NOMO-1 treated with dmso at 0.1 percent for 144 hours (cell line): ENCODE results near the gene GFOD1.
"Not testable (repeated sequence)": the region's sequence is repeated elsewhere in the genome, so short reads cannot be mapped to it uniquely, and the experiment has no call there.

ENCODE experiments used
- DNase-seq: peaks from one replicate; lab custom pipeline; 2025; ENCODE audit not compliant: unreplicated experiment; lab: John Stamatoyannopoulos, UW

The GFOD1 gene

DNA sequence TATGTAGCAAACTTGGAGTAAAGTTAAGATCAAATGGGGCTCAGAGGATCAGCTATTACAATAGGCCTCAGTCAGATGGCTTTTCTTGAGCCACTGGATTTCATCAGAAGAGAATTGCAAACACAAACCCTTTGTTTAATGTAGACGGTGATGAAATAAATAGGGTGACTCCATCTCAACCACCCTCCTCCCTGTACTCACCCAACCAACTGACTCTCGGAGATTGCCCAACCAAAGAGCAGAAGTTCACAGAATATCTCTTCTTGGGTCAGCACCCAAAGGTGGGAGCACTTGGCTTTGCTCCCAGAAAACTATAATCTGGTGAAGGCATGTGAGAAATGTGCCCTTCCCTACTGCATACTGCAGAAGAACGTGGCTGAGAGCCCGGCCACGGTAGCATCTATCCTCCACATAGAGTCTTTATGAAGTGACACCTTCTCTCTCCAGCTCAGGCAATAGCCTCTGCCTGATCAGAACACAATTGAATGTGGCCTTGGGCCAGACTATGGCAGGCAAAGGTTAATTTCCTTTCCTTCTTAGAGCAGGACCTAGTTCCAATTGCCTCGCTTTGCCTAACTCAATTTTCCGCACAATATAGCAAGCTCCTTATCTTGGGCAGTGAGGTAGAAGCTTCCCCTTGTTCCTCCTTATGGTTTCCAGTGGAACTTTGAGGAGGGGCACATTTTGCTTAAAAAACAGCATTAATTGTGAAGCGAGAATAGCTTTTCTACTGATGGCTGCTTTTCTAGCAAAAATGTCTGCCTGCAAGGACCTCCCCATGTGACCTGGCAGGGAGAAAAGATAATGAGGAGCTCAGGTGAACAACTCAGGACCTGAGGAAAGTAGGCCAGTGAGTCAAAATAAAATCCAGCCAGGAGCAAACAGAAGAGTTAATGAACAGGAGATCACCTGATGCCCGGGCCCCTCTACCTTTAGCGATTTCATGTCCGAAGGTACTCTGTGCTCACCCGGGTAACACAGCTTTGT, 79.4 kb downstream of the GFOD1 start:
- DNase-seq, result peak; percentile 69

DNA sequence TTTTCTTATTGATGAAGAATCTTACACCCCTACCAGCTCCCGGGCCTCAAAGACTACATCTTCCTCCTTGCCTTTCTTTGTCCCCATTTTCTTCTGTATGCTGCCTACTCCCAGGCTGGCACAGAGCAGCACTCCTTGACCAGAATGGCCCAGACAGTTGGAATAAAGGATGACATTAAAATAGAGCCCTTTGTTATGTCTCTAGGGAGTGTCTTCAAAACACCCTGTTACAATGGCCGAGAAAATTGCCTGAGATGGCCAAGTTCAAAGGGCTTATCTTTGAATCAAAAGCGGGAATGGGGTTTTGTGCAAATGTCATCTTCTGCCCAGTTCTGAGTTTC, 80.1 kb downstream of the GFOD1 start:
- DNase-seq, result no peak

DNA sequence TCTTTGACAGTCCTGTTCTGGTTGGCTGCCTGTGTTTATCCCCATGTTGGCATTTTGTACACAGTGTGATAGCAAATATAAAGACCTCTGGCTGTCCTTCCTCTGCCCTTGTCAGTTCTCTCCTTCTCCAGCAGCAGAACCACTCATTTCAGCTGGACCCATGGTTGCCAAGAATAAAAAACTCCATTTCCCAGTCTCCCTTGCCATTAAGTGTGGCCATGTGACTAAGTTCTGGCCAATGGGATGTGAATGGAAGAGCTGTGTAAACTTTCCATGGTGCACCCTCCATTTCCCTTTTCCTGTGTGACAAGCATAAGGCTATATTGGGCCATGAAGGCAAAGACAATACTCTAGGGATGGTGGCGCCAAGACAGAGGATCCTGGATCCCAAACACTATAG, 80.6 kb downstream of the GFOD1 start:
- DNase-seq, result no peak

DNA sequence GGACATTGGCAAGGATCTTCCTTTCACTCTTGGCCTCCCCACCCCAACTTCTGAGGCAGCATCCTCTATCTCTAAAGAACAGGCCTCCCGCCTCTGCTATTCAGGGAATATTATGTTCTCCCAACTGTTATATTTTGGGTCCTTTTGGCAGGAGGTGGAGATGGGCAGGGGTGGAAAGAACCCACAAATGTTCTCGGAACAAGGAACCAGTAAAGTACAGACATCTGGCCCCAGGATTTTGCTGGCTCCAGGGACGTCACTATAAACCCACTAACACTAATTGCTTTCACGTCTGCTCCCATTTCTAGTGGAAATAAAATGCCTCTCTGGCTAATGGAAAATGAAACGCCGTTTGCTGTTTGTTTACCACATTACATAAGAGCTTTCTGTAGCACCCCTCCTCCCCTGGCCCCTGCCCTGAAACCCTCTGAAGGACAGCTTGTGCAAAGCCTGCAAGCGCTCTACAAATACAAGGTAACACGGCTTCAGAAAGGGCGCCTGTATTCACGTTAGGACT, 81.4 kb downstream of the GFOD1 start:
- DNase-seq, result no peak

DNA sequence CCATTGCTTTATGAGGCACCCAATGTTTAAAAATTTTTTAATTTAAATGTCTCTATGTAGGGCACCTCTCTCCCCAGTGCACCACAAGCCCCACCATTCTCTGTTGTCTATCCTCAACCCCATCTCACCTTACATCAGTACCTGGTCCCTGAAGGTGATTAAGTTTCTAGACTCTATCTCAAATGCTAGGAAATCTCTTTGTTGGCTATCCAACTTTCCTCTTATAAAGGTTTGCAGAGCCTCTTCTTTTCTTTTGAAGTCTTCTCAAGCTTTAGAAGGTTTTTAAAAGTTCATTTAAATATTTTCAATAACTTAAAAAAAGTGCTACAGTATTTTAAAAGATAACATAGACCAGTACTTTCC, 82.5 kb downstream of the GFOD1 start:
- DNase-seq, result no peak

DNA sequence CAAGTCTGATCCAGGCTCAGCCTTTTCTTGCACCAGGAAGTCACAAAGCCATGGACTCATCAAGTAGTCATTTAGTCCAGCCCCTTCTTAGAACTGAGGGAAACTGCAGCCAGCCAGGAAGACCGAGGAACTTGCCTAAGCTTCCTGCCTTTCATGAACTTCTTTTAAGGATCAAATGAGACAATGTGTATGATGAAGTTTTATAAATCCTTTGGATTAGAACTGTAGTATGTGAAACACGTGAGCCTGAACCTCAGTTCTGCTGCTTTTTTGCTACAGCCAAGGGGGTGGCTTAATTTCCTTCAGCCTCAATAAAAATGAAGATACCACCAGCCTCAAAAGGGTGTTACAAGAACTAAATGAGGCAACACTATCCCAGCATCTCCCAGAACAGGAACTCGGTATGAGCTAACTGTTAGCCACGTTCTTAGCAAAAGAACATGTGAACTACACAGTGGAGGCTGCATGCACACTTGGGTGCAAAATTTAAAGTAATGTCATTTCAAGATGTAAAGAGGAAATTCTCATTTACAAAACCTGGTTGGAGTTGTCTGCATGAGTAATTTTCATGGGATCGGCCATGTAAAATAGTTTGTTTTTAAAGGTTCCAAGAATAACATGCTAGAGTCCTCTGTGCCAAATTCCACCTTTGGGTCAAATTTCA, 83.0 kb downstream of the GFOD1 start:
- DNase-seq, result peak; percentile 30

DNA sequence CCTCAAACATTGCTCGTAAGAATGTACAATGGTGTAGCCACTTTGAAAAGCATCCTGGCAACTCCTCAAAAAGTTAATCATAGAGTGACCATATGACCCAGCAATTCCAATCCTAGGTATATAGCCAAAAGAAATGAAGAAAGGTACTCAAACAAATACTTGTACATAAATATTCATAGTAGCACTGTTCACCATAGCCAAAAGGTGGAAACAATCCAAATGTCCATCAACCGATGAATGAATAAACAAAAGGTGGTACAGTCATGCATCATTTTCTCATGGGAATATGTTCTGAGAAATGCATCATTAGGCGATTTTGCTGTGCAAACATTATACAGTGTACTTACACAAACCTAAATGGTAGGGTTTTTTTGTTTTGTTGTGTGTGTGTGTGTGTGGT, 84.7 kb downstream of the GFOD1 start:
- no peak for DNase-seq

DNA sequence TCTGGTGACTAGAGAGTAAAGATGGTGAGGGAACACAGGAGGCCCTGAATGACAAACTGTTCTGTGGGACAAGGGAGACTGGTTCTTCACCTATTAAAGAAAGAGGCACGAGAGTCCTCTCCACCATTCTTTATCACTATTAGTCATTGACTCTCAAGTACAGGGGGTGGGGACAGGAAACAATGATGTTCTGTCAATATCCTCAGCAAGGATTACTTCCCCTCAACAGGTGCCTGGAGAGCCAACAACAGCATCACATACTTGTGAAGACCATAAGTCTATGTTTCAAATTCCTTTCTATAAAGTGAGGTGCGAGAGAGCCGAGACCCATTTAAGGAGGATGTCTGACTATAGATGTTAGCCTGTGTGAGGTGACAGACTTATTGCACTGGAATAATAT, 86.6 kb downstream of the GFOD1 start:
- no peak for DNase-seq

DNA sequence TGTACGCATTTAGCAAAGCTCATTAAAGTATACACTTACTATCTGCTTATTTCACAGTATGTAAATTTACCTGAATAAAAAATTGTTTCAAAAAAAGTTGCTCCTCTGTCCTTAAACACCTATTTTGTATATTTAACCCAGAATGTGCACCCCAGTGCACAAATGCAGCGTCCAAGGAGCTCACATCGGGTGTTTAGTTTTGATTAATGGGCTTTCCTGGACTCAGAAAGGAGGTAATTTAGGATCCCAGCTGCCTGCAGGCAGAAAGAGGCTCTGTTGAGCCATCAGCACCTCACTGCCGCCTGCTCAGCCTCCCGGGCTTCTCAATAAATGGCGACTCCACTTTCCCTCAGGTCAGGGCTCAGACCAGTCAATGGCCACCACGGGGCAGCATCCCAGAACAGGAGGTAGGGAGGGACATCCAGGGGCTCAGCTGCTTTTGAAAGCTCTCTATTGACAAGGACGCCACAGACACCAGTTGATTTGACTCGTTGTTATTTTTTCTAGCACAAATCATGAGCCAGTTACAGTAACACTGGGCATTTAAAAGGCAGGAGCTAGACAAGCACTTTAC, 88.9 kb downstream of the GFOD1 start:
- DNase-seq, result no peak

DNA sequence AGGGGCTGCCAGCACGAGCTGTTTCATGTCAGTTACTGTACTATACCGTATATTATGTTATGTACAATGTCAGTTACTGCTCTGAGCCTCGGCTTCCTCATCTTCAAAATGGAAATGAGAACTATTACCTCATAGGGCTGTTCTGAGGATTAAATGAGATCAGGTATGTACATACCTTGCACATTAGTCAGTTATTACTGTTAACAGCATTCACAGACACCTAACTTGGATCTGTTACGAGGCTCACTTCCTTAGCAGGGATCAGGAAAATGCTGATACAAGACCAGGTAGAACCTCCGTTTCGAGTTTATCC, 89.4 kb downstream of the GFOD1 start:
- DNase-seq, result no peak

DNA sequence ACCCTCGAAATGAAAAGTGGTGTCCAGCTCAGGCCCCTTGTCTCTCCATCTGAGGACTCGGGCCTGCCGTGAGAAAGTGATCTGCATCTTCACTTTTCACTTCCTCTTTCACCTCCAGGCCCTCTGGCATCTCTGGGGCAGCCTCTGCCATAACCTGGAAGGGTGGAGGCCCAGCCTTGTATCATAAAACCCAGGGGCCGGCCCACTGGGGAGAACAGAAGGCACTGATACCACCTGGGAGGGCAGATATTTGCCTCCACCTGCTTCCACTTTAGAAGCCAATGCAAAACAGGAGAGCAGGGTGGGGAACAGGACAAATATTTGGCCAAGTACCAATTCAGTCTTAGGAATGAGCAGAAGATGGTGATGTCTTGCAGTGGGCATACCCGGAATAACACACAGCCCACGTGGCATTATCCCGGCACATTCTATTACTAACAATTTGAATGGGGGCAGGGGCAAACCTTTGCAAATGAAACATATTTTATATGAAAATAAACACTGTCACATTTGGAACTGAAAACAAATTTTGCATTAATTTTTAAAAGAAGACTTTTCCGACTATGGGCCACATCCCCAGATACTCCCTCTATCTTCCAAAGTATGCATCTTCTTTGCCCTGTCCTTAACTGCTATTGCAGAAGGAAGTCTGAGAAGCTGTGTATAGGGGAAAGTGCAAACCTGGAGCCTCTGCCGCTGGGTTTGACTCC, 89.9 kb downstream of the GFOD1 start:
- DNase-seq, result peak; percentile 49

DNA sequence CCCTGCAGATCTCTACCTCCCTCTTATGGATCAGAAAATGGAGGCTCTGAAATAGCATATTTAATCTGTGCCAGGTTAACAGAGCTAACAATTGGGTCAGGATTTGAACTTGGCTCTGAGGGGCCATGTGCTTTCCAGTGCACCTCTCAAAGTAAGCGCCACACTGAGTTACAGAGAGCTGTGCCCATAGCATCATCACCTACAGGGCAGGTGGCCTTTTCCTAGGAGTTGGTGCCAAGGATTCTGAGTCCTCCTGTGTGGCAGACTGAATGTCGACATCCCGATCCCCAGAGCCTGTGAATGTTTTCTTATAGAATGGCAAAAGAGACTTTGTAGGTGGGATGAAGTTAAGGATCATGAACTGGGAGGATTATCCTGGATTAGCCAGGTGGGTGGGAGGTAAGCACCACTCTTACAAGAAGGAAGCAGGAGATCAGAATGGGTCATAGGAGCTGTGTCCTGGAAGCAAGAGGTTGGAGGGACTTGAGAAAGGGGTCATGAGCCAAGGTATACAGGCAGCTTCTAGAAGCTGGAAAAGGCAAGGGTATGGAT, 91.1 kb downstream of the GFOD1 start:
- no peak for DNase-seq

DNA sequence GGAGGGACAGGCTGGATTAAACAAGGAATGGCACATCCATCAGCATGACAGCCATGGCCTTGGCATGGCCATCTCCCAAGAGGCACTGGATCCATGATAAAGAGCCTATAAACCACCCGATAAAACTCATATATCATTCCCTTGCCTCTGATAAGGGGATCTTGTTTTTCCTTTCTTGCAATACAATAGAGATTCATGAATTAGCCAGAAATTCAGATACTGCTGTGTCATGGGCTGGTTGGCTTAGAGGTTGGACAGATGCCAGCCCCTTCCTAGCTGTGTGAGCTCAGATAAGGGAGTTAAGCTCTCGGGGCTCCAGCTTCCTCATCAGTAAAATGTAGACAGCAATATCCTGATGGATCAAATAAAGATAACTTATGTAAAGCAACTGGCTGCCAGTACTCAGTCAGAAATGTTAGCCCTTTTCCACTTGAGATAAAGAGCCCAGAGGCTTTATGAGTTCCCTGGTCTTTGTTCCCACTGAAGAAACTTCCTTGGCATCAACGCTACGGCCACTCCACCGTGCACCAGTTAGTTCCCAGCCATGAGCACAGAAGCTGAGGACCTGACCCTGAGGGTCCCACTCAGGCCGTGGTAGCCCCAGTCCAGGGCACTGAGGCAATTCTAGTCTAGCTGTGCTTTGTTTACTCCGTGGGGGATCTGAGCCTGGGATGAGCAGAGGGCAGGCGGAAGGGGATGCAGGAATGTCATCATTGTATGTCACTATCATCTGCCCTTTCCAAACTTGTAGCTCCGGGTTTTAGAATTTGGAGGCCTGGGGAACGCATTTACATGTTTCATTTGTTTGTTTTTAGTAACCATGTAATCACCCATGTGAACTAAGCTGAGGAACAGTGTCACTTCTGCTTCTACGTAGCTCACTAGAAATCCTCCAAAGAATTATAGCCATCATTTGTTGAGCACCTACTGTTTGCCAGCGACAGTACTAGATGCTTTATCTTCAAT, 91.8 kb downstream of the GFOD1 start:
- DNase-seq, result no peak

DNA sequence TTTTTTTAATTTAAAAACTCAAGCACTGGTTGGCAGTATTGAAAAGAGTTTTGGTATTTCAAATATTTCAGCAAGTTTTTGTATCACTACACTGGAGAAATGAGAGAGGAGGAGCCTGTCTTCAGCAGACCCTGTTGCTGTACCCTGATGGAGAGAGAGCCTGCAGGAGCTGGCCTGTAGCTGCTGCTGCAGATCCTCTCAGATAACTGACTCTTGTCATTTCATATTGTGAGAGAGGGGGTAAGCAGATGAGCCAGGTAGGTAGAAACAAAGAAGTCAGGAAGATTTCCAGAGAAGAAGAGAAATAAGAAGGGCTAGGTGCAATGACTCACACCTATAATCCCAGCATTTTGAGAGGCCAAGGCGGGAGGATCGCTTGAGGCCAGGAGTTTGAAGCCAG, 94.9 kb downstream of the GFOD1 start:
- no peak for DNase-seq

DNA sequence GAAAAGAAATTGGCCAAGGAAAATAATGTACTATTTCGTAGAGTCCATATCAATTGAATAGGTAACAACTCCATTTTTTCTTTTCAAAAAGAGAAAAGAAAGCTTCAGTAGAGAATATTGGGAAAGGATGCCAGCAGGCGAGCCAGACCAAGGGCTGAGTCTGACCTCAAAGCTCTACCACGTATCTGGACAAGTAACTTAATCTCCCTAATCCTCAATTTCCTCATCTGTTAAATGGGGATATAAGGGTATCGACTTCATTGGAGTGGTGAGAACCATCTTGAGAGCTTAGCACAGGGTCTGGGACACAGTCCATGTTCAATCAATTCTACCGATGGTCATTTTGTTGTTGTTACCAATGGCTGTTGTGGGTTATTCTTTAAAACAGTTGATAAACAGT, 95.9 kb downstream of the GFOD1 start:
- DNase-seq, result no peak

DNA sequence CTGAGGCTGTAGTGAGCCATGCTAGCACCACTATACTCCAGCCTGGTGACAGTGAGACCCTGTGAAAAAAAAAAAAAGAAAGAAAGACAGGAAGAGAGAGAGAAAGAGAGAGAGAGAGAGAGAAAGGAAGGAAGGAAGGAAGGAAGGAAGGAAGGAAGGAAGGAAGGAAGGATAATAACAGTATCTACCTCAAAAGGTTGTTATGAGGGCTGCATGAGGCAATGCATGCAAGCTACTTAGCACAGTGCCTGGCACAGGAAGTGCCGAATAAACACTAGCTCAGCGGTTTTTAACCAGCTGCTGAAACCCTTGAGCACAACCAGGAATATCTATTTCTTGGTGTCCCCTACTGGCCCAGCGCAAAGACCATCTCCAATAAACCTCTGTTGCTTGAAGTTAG, 96.7 kb downstream of the GFOD1 start:
- no peak for DNase-seq

DNA sequence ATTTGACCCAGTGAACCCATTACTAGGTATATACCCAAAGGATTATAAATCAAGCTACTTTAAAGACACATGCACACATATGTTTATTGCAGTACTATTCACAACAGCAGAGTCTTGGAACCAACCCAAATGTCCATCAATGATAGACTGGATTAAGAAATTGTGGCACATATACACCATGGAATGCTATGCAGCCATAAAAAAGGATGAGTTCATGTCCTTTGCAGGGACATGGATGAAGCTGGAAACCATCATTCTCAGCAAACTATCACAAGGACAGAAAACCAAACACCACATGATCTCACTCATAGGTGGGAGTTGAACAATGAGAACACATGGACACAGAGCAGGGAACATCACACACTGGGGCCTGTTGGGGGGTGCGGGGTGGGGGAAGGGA, 98.2 kb downstream of the GFOD1 start:
- DNase-seq, result not testable (repeated sequence)

DNA sequence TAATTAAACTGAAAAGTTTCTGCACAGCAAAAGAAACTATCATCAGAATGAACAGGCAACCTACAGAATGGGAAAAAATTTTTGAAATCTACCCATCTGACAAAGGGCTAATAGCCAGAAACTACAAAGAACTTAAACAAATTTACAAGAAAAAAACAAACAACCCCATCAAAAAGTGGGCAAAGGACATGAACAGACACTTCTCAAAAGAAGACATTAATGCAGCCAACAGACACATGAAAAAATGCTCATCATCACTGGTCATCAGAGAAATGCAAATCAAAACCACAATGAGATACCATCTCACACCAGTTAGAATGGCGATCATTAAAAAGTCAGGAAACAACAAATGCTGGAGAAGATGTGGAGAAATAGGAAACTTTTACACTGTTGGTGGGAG, 98.6 kb downstream of the GFOD1 start:
- not testable (repeated sequence) for DNase-seq

DNA sequence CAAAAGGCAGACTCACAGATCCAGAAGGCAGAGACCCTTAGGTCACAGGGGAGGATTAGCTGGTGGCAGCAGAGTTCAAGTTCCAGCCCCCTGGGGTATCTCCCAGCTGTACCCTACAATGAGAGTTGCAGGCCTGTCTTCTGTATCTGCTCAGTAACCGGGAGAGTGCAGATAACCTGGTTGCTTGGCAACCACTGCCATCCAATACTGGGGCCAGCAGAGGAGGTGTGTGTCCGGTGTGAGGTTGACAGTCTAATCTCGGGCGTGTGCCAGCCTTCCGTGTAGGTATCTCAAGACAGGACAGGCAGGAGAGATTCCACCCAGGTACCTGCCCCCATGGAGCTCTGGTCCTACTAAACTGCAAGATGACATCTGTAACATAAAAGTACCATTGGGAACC, 102.4 kb downstream of the GFOD1 start:
- DNase-seq, result no peak

DNA sequence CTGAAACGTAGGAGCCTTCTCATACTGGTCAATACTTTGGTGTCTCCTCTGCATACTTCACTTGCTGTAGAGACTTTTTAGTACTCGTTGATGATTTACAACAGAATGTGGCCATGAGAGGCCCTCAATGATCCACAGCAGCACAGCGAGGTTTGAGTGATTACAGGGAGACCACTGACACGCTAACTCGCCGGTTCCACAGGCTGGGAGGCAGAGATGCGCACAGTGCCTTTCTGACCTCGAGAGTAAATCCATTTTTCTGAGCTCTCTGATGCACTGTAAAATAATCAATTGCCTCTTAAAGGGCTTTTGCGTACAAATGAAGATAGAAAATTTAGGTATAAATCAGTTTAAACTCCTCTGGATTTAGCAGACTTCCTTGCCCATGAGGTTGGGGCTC, 102.9 kb downstream of the GFOD1 start:
- DNase-seq, result no peak
